Activated B cell treated with CpG ODN at 0.5 μM for 24 hours (primary cell): ENCODE data around the gene KLHL15. TPM values are rescaled to one million over a fixed set of nuclear protein-coding genes. Genes with fewer than 3 reads are reported as not detected.

ENCODE experiments used
- ATAC-seq: fragments of 200-7000 bp; cut with Tn5 transposase; one replicate; pipeline ENCODE4 v1.10.0; 2021; ENCODE audit warnings: low read depth, mild to moderate bottlenecking, moderate library complexity
- CTCF ChIA-PET: fragments of 350-600 bp; sonication (Branson Sonifier 250); formaldehyde crosslinking; loops from one replicate; lab custom pipeline; 2021; ENCODE audit warnings: antibody characterized with exemption; lab: Charles Lee
- POLR2A ChIA-PET: fragments of 350-600 bp; sonication (Branson Sonifier 250); formaldehyde crosslinking; loops from one replicate; lab custom pipeline; 2021; ENCODE audit warnings: antibody characterized with exemption; lab: Charles Lee
- DNase-seq: peaks from one replicate; pipeline ENCODE4 v3.0.0; 2022
- H3K27ac Mint-ChIP-seq: one replicate; pipeline ENCODE4 v1.8.0; 2020; ENCODE audit warnings: mixed read lengths
- H3K27me3 Mint-ChIP-seq: one replicate; pipeline ENCODE4 v1.8.0; 2021; ENCODE audit warnings: mixed read lengths
- H3K36me3 Mint-ChIP-seq: one replicate; pipeline ENCODE4 v1.8.0; 2021; ENCODE audit warnings: low read depth, mixed read lengths
- H3K4me1 Mint-ChIP-seq: one replicate; pipeline ENCODE4 v1.8.0; 2021; ENCODE audit warnings: mixed read lengths
- H3K4me3 Mint-ChIP-seq: one replicate; pipeline ENCODE4 v1.8.0; 2020; ENCODE audit warnings: mild to moderate bottlenecking, mixed read lengths
- H3K9me3 Mint-ChIP-seq: one replicate; pipeline ENCODE4 v1.8.0; 2020; ENCODE audit warnings: mixed read lengths
- intact Hi-C: fragments of 100-400 bp; cut with micrococcal nuclease; formaldehyde crosslinking; loops from one replicate; pipeline ENCODE4 v1.15.1; 2024
- total RNA-seq: library from RNA; stranded (reverse); gene quantifications from 2 replicates; pipeline ENCODE4 v1.2.3, GENCODE V29; 2022
- TF ChIP-seq, protein P1 (sequence below): fragments of 200-600 bp; IDR thresholded peaks from one replicate; pipeline ENCODE4 v1.8.0; 2022; ENCODE audit warnings: antibody characterized with exemption, mild to moderate bottlenecking

Gene KLHL15
- total RNA-seq, 1 donor from 2014 or later, result 8.1 TPM

DNA sequence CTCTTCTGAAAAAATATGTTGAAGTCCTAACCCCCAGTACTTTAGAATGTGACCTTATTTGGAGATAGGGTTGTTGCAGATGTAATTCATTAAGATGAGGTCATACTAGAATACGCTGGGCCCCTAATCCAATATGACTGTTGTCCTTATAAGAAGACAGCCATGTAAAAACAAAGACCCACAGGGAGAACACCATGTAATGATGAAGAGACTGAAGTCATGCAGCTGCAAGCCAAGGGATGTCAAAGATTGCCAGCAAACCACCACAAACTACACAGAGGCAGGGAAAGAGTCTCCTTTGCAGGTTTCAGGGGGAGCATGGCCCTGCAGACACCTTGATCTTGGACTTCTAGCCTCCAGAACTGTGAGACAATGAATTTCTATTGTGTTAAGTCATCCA is 81.8 kb downstream of the KLHL15 start:
- ATAC-seq, result no peak
- intact Hi-C loops, result no loop called here
- no peak overlapping the region for H3K4me3 Mint-ChIP-seq

DNA sequence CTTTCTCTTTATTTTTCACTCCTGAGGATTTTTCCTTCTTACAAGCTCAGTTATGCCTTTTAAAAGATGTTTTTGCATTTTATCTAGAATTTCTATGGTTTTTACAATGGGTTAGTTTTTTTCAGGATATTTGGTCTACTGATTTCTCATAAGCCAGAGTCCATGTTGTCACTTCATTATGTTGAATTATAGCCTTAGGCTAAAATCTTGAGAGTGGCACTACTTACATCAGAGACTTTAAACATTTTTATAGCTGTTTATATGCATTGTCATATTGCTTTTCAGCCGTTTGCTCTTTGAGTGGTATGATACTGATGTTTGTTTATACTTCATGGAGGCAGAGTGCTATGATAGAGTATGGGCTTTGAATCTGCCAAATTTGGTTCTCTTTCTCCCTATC is 82.8 kb downstream of the KLHL15 start:
- DNase-seq (no peak), ATAC-seq (no peak)
- Mint-ChIP-seq H3K4me1 (no peaks in the 10 kb centered on the region), H3K27me3 (no peaks in the 10 kb centered on the region), H3K4me3 (no peak overlapping the region), H3K36me3 (no peaks in the 10 kb centered on the region), H3K9me3 (no peaks in the 10 kb centered on the region), H3K27ac (no peak overlapping the region)
- CTCF ChIA-PET, result no interaction called here
- POLR2A ChIA-PET, result no interaction called here
- TF ChIP-seq, protein P1, sequence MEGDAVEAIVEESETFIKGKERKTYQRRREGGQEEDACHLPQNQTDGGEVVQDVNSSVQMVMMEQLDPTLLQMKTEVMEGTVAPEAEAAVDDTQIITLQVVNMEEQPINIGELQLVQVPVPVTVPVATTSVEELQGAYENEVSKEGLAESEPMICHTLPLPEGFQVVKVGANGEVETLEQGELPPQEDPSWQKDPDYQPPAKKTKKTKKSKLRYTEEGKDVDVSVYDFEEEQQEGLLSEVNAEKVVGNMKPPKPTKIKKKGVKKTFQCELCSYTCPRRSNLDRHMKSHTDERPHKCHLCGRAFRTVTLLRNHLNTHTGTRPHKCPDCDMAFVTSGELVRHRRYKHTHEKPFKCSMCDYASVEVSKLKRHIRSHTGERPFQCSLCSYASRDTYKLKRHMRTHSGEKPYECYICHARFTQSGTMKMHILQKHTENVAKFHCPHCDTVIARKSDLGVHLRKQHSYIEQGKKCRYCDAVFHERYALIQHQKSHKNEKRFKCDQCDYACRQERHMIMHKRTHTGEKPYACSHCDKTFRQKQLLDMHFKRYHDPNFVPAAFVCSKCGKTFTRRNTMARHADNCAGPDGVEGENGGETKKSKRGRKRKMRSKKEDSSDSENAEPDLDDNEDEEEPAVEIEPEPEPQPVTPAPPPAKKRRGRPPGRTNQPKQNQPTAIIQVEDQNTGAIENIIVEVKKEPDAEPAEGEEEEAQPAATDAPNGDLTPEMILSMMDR, result no peak
- intact Hi-C loops, result no loop called here

More for the DNA sequence above, 81.8 kb downstream of the KLHL15 start:
- TF ChIP-seq, protein P1, result no peak
- POLR2A ChIA-PET, result no interaction called here
- no peaks in the 10 kb centered on the region for H3K9me3 Mint-ChIP-seq
- no peak for DNase-seq
- no peak overlapping the region for H3K27ac Mint-ChIP-seq
- H3K27me3 Mint-ChIP-seq, result no peaks in the 10 kb centered on the region
- no peaks in the 10 kb centered on the region for H3K36me3 Mint-ChIP-seq
- no peaks in the 10 kb centered on the region for H3K4me1 Mint-ChIP-seq
- CTCF ChIA-PET, result no interaction called here

DNA sequence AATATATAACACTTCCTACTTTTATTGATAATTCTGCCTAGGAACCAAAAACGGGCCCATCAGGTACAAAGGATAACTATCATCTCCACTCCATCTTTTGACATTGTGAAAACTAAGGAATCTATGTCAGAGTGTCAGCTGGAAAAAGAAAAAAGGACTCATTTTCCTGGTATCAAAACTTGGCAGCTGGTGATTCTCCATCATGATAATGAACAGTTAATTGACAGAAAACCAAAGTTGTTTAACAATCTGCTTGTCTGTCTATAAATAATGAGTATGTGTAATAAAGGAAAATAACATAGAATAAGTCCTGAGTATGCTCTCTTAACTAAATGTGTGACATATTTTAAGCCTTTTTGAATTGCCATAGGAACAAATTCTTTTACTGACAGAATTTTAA is 87.8 kb downstream of the KLHL15 start:
- no peaks in the 10 kb centered on the region for H3K9me3 Mint-ChIP-seq
- TF ChIP-seq, protein P1, result no peak
- ATAC-seq (no peak), DNase-seq (no peak)
- CTCF ChIA-PET, result no interaction called here
- no peak overlapping the region for H3K27ac Mint-ChIP-seq
- intact Hi-C loops, result no loop called here
- no peaks in the 10 kb centered on the region for H3K36me3 Mint-ChIP-seq
- POLR2A ChIA-PET, result no interaction called here
- no peak overlapping the region for H3K4me3 Mint-ChIP-seq
- no peaks in the 10 kb centered on the region for H3K27me3 Mint-ChIP-seq
- no peaks in the 10 kb centered on the region for H3K4me1 Mint-ChIP-seq

DNA sequence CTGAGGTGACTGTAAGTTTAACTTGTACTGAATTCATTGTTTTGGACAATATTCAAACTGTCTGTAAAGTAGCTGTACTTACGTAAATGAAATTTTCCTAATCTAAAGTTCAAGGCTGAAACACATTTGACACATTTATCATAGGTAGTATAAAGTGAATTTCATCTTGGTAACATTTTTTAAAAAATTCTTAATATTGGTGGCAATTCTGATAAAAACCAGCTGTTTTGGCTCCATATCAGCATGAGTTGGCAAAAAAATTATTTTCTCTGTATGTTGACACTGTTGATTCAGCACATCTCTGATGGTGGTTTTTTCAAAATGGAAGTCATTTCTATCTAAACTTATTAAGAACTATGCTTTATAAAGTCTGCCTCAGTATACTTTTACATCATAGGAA is 88.3 kb downstream of the KLHL15 start:
- ChIA-PET CTCF (no interaction called here), POLR2A (no interaction called here)
- H3K9me3 Mint-ChIP-seq, result no peaks in the 10 kb centered on the region
- no peak overlapping the region for H3K27ac Mint-ChIP-seq
- intact Hi-C loops, result no loop called here
- no peaks in the 10 kb centered on the region for H3K4me1 Mint-ChIP-seq
- no peak for ATAC-seq
- no peak for DNase-seq
- no peak overlapping the region for H3K4me3 Mint-ChIP-seq
- TF ChIP-seq, protein P1, result no peak
- no peaks in the 10 kb centered on the region for H3K36me3 Mint-ChIP-seq
- no peaks in the 10 kb centered on the region for H3K27me3 Mint-ChIP-seq

DNA sequence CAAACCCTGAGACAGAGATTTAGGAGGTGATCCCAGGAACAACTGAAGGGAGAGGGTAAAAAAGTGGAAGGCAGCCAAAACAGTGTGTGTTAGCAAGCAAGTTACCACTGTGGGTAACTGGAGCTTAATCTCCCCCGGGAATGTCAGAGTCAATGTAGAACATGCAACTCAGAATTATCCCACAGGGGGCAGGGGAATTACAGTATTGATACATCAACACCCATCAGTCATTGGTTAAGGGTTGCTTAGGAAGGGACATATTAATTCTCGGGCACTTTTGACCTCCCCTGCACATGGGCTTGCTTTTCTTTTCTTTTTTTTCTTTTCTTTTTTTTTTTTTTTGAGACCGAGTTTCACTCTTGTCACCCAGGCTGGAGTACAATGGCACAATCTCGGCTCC is 89.9 kb downstream of the KLHL15 start:
- no peak for DNase-seq
- intact Hi-C loops, result no loop called here
- H3K27me3 Mint-ChIP-seq, result no peaks in the 10 kb centered on the region
- ChIA-PET CTCF (no interaction called here), POLR2A (no interaction called here)
- H3K4me1 Mint-ChIP-seq, result no peaks in the 10 kb centered on the region
- no peaks in the 10 kb centered on the region for H3K9me3 Mint-ChIP-seq
- no peak overlapping the region for H3K4me3 Mint-ChIP-seq
- no peaks in the 10 kb centered on the region for H3K36me3 Mint-ChIP-seq
- ATAC-seq, result no peak
- H3K27ac Mint-ChIP-seq, result no peak overlapping the region
- TF ChIP-seq, protein P1, result no peak
